Measurements from ENCODE around the gene PGBD5. TPM values are rescaled to one million over a fixed set of nuclear protein-coding genes. Genes with fewer than 3 reads are reported as not detected.

The PGBD5 gene
- total and polyA plus RNA-seq, 2 of the 13 experiments (the other 11 are each of a cell fraction or from before 2014, with no cell fraction given), result 0.04 to 0.13 TPM

DNA sequence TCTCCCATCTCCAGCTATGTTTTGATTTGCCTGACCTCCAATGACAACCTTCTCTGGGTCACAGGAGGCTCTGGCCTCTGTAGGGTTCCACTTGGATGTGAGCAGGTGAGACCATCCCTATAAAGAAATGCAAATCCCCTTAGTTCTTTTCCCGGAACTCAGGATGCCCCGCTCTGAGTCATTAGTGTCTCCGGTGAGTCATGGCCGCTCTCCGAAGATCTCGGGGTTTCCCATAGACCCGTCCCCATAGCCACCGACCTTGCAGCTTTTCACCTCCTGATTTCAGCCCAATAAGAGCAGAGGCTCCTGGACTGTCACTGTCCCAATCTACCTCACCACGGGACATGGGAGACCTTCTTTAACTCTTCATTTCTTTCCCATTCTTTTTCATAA lies 98.2 kb downstream of the PGBD5 start (continued):
- no peak for TF ChIP-seq HIC2 (CRISPR knock-in tag; IDR thresholded peaks at IDR 0.05; ENCODE audit: low read depth)
- TF ChIP-seq FOXO4 (CRISPR knock-in tag; conservative IDR thresholded peaks at IDR 0.05), result no peak
- no peak for TF ChIP-seq SNRNP70 (IDR thresholded peaks at IDR 0.05; ENCODE audit: low read depth, low read length)
- TF ChIP-seq YEATS2 (CRISPR knock-in tag; IDR thresholded peaks at IDR 0.05; ENCODE audit: borderline replicate concordance), result no peak
- no peak for TF ChIP-seq CEBPB (IDR thresholded peaks at IDR 0.05; ENCODE audit: borderline replicate concordance, low read depth, low read length)
- no peak for TF ChIP-seq RBFOX2 (IDR thresholded peaks at IDR 0.05; ENCODE audit: low read depth, low read length)
- no peak for TF ChIP-seq ATRX (CRISPR knock-in tag; IDR thresholded peaks at IDR 0.05; ENCODE audit: borderline replicate concordance)
- TF ChIP-seq, protein P1, sequence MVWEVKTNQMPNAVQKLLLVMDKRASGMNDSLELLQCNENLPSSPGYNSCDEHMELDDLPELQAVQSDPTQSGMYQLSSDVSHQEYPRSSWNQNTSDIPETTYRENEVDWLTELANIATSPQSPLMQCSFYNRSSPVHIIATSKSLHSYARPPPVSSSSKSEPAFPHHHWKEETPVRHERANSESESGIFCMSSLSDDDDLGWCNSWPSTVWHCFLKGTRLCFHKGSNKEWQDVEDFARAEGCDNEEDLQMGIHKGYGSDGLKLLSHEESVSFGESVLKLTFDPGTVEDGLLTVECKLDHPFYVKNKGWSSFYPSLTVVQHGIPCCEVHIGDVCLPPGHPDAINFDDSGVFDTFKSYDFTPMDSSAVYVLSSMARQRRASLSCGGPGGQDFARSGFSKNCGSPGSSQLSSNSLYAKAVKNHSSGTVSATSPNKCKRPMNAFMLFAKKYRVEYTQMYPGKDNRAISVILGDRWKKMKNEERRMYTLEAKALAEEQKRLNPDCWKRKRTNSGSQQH (CRISPR knock-in tag; IDR thresholded peaks at IDR 0.05; ENCODE audit: low read depth), result no peak
- TF ChIP-seq, protein P2, sequence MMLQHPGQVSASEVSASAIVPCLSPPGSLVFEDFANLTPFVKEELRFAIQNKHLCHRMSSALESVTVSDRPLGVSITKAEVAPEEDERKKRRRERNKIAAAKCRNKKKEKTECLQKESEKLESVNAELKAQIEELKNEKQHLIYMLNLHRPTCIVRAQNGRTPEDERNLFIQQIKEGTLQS (CRISPR knock-in tag; IDR thresholded peaks at IDR 0.05), result no peak
- no peak for TF ChIP-seq KLF12 (CRISPR knock-in tag; IDR thresholded peaks at IDR 0.05; ENCODE audit: borderline replicate concordance)
- TF ChIP-seq, protein P3, sequence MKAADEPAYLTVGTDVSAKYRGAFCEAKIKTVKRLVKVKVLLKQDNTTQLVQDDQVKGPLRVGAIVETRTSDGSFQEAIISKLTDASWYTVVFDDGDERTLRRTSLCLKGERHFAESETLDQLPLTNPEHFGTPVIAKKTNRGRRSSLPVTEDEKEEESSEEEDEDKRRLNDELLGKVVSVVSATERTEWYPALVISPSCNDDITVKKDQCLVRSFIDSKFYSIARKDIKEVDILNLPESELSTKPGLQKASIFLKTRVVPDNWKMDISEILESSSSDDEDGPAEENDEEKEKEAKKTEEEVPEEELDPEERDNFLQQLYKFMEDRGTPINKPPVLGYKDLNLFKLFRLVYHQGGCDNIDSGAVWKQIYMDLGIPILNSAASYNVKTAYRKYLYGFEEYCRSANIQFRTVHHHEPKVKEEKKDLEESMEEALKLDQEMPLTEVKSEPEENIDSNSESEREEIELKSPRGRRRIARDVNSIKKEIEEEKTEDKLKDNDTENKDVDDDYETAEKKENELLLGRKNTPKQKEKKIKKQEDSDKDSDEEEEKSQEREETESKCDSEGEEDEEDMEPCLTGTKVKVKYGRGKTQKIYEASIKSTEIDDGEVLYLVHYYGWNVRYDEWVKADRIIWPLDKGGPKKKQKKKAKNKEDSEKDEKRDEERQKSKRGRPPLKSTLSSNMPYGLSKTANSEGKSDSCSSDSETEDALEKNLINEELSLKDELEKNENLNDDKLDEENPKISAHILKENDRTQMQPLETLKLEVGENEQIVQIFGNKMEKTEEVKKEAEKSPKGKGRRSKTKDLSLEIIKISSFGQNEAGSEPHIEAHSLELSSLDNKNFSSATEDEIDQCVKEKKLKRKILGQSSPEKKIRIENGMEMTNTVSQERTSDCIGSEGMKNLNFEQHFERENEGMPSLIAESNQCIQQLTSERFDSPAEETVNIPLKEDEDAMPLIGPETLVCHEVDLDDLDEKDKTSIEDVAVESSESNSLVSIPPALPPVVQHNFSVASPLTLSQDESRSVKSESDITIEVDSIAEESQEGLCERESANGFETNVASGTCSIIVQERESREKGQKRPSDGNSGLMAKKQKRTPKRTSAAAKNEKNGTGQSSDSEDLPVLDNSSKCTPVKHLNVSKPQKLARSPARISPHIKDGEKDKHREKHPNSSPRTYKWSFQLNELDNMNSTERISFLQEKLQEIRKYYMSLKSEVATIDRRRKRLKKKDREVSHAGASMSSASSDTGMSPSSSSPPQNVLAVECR (CRISPR knock-in tag; IDR thresholded peaks at IDR 0.05; ENCODE audit: borderline replicate concordance), result no peak
